ENCODE data around the gene ZNF780A. TPM values are rescaled to one million over a fixed set of nuclear protein-coding genes. Genes with fewer than 3 reads are reported as not detected.
A peak's percentile ranks its signal among the peaks of the same experiment; 100 is the strongest.

Gene ZNF780A
- total and polyA plus RNA-seq, 2 of the 13 experiments (the other 11 are each of a cell fraction or from before 2014, with no cell fraction given) = 13.5 to 22.7 TPM

- ATAC-seq (peak; percentile 98), DNase-seq (ENCODE audit: low spot score) (peak; percentile 68), FAIRE-seq (peak; percentile 95)
- BruUV-seq (replicated peaks) = no TSS peak
- Histone ChIP-seq H3K27ac (ENCODE audit: extremely low read length, insufficient read depth, low read length) (peak within 1 kb of the TSS; percentile 65), H3K9me3 (ENCODE audit: low read length) (peaks cover 19% of the 10 kb centered on the region), H3K36me3 (replicated peaks in 1 of 2; ENCODE audit: control insufficient read depth in 1 of 2, insufficient read depth in 2 of 2, low read length in 2 of 2) (no peaks in the 10 kb centered on the region), H3K4me3 (replicated peaks in 1 of 3; ENCODE audit: insufficient read depth in 1 of 3, low read depth in 2 of 3, low read length in 3 of 3) (peak within 1 kb of the TSS; percentile 80 to 90 (median 84)), H4K20me1 (ENCODE audit: insufficient read depth, low read length) (peaks cover 3% of the 10 kb centered on the region; the same call in 1 of the 2 replicates), H3K9ac (ENCODE audit: insufficient read depth, low read depth, low read length) (peak within 1 kb of the TSS; percentile 85), H3K4me2 (ENCODE audit: low read depth, low read length) (peak within 1 kb of the TSS; percentile 79), H3K4me1 (ENCODE audit: insufficient read depth, low read length) (peaks cover 43% of the 10 kb centered on the region), H3K79me2 (ENCODE audit: insufficient read depth, low read length) (peaks cover 49% of the 10 kb centered on the region), H3K27me3 (ENCODE audit: control insufficient read depth in 1 of 2, insufficient read depth in 2 of 2, low read length in 2 of 2) (no peaks in the 10 kb centered on the region; a peak in 1 of 5 replicates), H2AFZ (ENCODE audit: low read length) (peak within 1 kb of the TSS; percentile 92)
- in situ Hi-C loops (cut with HindIII; ENCODE audit: extremely low pct_ligation_motif_present, low pct_unique_long_range_greater_than_20kb) (no loop called here), intact Hi-C loops (cut with micrococcal nuclease; ENCODE audit: unreplicated experiment) (loop anchor here (2.0 to 5.0 kb wide), 2 partner anchors 36 to 59 kb away; partner anchors contain the start of genes ZNF546 and ZNF780A)
- POLR2A ChIA-PET = interaction anchor here (0.9 to 3.2 kb wide), 4 partner anchors 29 to 86 kb away, joined by 4 to 15 read pairs (median 4); partner anchors contain the start of genes PSMC4 and ZNF780A
- WGBS (ENCODE audit: low lambda C conversion rate) = under 1% methylated on average over 35 of the region's 41 CpGs
- CTCF ChIA-PET (ENCODE audit: low intra/inter-chr PET ratio, low total read pairs) = no interaction called here
- TF ChIP-seq MTERF4 (CRISPR knock-in tag; IDR thresholded peaks at IDR 0.05) (peak; percentile 64; the same call in 1 of the 2 replicates), PRMT3 (CRISPR knock-in tag; IDR thresholded peaks at IDR 0.05; ENCODE audit: borderline replicate concordance, low read depth) (no peak), MLX (CRISPR knock-in tag; IDR thresholded peaks at IDR 0.05) (no peak), ZNF710 (CRISPR knock-in tag; IDR thresholded peaks at IDR 0.05; ENCODE audit: borderline replicate concordance) (peak; percentile 50; the same call in 1 of the 2 replicates), ZC3H4 (CRISPR knock-in tag; IDR thresholded peaks at IDR 0.05; ENCODE audit: borderline replicate concordance) (no peak), ZNF546 (CRISPR knock-in tag; conservative IDR thresholded peaks at IDR 0.05) (no peak), HDAC6 (IDR thresholded peaks at IDR 0.05; ENCODE audit: low read depth, low read length) (no peak), ZBTB34 (CRISPR knock-in tag; IDR thresholded peaks at IDR 0.05) (no peak)
Observed at GRCh38 chr19:40055832-40056504, 34.8 kb downstream of the ZNF780A start, which contains the start of gene ZNF780B. Gene ZNF780B, minus strand, starts transcription at chr19:40056231. Its CDS starts 5,899 bp downstream, at chr19:40050332.
